ENCODE results near the gene GARS1.
"Not testable (repeated sequence)": the region's sequence is repeated elsewhere in the genome, so short reads cannot be mapped to it uniquely, and the experiment has no call there.

Gene GARS1

DNA sequence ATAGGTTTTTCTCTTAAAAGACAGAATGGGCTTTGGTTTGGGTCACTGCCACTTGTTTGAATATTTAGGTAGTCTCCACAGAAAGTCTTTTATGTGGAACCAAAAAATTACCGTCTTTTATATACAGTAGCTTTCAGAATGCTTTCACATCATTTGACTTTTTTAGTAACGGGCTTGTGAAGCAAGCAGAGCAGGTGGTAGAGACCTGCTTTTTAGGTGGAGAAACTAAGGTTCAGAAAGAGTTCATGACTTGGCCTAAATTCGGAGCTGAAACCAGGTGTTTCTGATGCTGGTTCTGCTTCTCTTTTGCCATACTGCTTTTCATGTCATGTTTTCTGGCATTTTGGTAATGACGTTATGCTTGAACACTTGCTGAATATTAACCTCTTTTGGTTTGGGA is 36.3 kb downstream of the GARS1 start:
- no peak for DNase-seq

GRCh38 chr7:30633223-30633622 is 38.5 kb downstream of the GARS1 start:
- DNase-seq = no peak

DNA sequence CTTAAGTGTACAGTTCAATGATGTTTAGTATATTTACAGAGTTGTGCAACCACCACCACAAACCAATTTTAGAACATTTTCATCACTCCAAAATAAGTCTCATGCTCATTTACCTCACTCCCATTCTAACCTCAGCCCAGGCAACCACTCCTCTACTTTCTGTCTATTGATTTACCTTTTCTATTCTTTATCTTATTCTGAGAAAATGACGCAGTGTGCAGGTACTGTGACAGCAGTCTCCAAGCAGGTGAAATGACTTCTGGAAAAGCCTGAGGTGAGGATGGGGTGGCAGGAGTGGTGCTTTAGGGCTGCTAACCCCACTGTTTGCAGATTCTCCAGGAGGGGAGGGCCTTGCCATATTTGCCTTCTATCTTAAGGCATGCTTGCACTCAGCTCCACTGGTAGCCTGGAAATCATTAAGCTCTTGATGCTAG is 39.5 kb downstream of the GARS1 start:
- DNase-seq = no peak

DNA sequence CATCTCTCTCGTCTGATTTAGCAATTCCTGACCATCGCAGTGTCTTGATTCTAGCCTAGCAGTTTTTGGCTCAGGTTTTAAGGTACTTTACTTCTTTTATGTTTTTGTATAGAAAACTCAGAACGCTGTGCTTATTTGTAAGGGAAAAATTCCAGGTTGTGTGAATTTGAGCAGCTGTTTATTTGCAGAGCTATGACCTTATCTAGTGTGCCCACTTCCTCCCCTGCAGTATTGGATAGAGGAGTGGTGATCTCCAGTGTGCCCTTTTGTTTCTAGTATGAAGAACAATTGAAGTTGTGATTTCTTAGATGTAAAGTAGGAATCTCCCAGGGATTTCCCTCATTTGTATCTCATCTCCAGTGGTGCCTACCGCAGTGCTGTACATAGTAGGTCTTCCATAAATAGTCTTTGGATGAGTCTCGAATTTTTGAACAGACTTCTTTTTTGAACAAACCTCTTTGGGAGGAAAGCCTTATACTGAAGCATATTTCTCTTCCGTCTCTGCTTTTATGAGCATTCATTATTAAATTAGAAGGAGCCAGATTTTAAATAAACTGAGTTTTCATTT is 40.0 kb downstream of the GARS1 start:
- DNase-seq = no peak

- DNase-seq = peak; percentile 71
These were observed 41.1 kb downstream of the GARS1 start for GRCh38 chr7:30635798-30636197.

- DNase-seq = not testable (repeated sequence)
These were observed 47.6 kb downstream of the GARS1 start for GRCh38 chr7:30642322-30642721.

DNA sequence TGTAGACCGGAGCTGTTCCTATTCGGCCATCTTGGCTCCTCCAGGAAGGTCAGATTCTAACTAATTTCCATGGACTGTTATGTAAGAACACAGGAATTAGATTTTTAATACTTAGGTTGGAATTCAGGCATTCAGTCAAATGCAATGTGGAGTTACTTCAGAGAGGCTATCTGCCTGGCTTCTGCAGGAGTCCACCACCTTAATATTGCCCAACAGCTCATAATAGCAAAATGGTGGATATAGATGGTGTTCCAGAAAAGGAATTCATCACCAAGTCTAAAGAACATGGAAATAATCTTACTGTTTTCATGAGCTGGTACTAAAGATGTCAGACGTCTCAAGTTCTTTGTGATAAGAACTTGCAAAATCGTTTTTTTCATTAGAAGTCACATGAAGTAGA is 48.1 kb downstream of the GARS1 start:
- no peak for DNase-seq

GRCh38 chr7:30644286-30644955 is 49.7 kb downstream of the GARS1 start:
- DNase-seq = no peak

GRCh38 chr7:30645661-30646060 is 51.0 kb downstream of the GARS1 start:
- DNase-seq = no peak

- DNase-seq = no peak
These were observed 51.5 kb downstream of the GARS1 start for GRCh38 chr7:30646154-30646553.

DNA sequence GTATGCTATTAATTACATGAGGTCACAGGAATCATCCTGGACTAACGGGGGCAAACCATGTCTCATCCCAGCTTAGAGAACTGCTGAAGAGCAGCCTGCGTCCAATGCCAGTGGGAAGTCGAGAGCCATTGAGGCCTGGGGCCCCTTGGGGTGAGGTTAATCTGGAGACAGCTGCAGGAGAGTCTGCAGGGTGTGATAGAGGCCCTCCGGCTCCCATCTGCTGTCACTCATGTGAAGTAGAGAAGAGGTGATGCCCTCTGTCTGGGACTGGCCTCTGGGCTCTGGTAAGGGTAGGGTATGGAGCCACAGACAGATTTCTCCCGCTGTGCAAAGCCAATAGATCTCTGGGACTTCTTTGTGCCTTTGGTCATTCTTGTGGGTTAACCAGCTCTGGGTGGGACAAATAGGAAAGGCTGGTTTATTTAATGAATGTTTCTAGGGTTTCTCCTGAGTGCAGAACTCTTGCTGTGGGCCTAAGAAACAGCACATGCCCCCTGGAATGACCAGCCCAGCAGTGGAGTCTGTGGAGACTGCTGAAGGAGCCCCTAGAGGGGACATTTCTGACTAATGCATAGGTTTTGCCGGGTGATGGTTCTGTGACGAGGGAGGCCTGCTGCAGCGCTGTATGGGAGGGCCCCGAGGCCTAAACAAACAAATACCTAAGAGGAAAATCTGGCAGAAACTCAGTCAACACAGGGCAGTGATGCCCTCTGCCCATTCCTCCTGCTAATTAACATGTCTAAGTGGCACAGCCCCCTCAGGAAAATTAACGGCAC is 53.1 kb downstream of the GARS1 start:
- DNase-seq = no peak

- no peak for DNase-seq
These were observed 54.3 kb downstream of the GARS1 start for GRCh38 chr7:30648744-30649540.

GRCh38 chr7:30649717-30650420 is 55.2 kb downstream of the GARS1 start:
- no peak for DNase-seq

DNA sequence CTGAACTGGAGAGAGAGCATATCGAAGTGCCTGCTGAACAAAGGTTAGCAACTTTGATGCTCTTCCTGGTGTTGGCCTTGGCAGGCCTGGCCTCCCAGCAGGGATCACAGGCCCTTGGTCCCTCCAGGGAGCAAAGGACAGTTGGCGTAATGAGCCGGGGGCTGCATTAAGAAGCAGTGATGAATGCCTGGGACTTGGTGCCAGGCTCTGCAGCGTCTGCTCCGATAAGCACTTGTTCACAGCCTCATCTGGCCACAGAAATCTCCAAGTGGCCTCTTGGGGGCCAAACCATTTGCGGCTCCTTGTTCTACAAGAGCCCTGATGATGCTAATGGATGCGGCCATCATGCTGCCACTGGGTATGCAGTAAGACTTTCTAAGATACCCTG is 55.7 kb downstream of the GARS1 start:
- DNase-seq = no peak

GRCh38 chr7:30652132-30652531 is 57.5 kb downstream of the GARS1 start:
- no peak for DNase-seq

DNA sequence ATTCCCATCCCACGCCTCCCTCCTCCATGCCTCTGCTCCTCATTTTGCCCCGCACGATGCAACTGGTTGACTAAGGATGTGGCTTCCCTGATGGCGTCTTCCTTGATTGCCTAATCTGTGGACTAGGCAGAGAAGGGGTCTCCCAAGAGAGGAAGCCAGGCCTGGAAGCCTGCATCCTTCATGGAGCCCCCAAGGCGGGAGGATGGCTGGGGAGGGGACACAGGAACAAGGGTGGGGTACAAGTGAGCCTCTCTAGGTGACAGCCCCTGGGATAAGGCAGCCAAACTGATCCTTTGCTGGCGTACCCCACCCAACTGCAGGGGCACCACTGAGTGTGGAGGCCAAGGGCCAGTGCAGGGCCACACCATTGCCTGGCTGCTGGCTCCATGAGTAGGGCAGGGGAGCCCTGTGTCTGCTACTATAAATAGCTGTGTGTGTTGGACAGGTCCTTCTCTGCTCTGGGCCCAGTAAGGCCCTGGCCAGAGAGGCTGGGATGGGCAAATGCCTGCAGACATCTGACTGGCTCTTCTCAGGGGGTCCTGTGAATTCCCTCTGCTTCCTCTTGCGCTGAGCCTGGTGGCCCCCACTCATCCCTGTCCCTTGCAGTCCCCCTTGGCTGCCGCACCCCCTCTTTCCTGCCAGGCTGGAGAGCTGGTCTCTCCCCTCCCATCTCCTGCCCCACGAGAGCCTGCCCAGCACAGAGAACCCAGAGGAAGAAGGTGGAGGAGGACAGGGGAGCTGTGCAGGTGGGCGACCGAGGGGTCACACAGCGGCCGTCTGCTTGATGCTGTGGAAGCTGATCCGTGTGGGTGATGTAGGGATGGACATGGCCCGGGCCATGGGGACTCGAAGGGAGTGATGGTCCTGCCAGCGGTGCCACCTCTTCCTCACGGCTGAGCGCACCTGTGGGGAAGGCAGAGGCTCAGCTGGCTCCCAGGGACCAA is 58.3 kb downstream of the GARS1 start:
- DNase-seq = no peak

DNA sequence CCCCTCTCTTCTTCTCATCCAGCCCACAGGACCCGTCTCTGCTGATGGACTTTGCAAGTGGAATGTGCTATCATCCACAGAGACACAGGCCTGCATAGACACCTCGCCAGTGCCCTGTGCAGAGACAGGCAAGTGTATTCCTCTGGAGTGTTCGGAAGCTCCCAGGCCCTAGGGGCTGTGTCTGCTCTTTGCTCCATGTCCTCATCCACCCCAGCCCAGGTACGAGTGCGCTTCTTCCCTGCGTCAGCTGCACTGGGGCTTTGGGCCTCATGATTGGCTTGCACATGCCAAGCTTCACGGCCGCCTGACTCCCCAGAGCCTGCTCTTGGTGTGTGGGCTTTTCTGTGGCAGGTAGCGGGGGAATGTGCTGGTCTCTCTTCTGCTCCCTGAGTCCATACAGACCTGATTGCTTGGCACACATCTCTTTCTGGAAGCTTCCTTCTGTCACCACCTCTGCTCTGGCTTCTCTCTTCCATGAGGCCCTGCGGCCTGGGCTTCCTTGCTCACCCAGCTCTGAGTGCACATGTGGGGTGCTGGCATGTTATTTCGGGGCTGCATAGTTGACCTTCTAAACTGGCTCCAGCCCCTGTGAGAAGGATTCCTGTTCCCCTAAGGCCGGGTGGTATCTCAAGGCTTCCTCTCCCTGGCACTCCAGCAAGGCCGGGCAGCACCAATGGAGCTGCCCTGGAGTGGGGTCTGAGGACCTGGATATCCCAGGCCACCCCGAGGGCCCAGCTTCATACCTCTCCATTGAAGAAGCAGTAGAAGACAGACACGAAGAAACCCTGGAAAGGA is 59.8 kb downstream of the GARS1 start:
- DNase-seq = no peak

- DNase-seq = no peak
These were observed 60.7 kb downstream of the GARS1 start for GRCh38 chr7:30655096-30655970.
